Muscle of leg (tissue), 11 donors: ENCODE measurements around the gene FAM3A. TPM values are rescaled to one million over a fixed set of nuclear protein-coding genes. Genes with fewer than 3 reads are reported as not detected.

ENCODE experiments used
- DNase-seq: peaks from one replicate; pipeline ENCODE4 v3.0.0; 2013
- H3K27ac ChIP-seq: one replicate; pipeline ENCODE4 v1.5.1; 2013; ENCODE audit warnings: mild to moderate bottlenecking, low read length, control low read depth
- H3K27me3 ChIP-seq: one replicate; pipeline ENCODE4 v1.6.1; 2013; ENCODE audit warnings: low read length; ENCODE audit not compliant: control insufficient read depth, insufficient read depth
- H3K36me3 ChIP-seq: one replicate; pipeline ENCODE4 v1.6.1; 2013; ENCODE audit warnings: low read length; ENCODE audit not compliant: control insufficient read depth, insufficient read depth
- H3K4me1 ChIP-seq: one replicate; pipeline ENCODE4 v1.6.1; 2013; ENCODE audit warnings: low read length; ENCODE audit not compliant: control insufficient read depth, insufficient read depth
- H3K4me3 ChIP-seq: one replicate; pipeline ENCODE4 v1.5.1; 2013; ENCODE audit warnings: low read length, control low read depth
- H3K9me3 ChIP-seq: replicated peaks from 2 replicates; pipeline ENCODE4 v1.6.1; 2013; ENCODE audit warnings: low read depth, low read length; ENCODE audit not compliant: control insufficient read depth
- WGBS: methylation state at CpG from one replicate; pipeline ENCODE4 v1.1.5; 2013; ENCODE audit warnings: missing lambda C conversion rate; ENCODE audit not compliant: insufficient coverage; 5-methylcytosine and 5-hydroxymethylcytosine counted together
- polyA plus RNA-seq, 8 donors: library from polyadenylated mRNA; unstranded; fragments of 120-200 nt; gene quantifications; one replicate each; pipeline versions ENCODE4 v1.2.1 to v1.2.3, GENCODE V29; 2013; ENCODE audit warnings: inconsistent platforms in 1 of 8, low replicate concordance in 1 of 8; ENCODE audit not compliant: insufficient read length in 8 of 8, insufficient read depth in 1 of 8
- total RNA-seq: library from RNA; stranded (reverse); fragments of 120-200 nt; gene quantifications from one replicate; pipeline ENCODE4 v1.2.4, GENCODE V29; 2013

The FAM3A gene
- total and polyA plus RNA-seq, 9 donors, result 19.1 to 34.7 (median 28.3) TPM

DNA sequence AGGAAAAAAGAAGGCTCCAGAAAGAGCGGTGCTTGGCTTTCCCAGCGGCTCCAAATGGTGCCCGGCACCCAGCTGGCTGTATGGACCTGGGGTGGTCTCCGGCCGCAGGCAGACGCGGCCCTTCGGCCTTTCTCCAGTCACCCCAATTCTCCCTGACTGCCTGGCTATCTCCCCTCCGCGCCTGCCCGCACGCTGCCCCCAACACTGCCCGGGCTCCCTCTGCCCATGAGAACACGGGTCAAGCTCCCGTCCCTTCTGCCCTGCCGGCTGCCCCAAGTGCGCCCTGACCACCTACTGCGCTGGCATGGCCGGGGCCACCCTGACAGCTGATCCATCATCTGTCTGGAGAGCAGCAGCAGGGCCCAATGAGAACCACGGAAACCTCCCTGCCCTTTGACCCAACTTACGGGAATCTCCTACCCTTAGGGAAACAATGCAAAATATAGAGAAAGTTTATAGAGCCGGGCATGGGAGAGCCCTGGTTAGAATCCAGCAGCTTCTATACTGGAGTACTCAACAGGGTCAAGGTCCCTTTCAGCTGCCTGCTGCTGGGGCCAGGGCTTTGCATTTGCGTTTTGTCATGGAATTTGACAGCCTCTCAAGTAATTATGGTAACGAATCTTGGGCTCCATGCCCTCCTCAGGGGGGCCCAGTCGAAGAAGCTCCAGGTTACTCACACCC, 1.2 kb upstream of the FAM3A start:
- Histone ChIP-seq H3K27ac (peak overlapping the region; percentile 95), H3K4me1 (peaks cover 23% of the 10 kb centered on the region), H3K9me3 (no peaks in the 10 kb centered on the region), H3K4me3 (peak overlapping the region; percentile 53), H3K27me3 (no peaks in the 10 kb centered on the region), H3K36me3 (no peaks in the 10 kb centered on the region)
- 37% methylated on average over 22 of the region's 25 CpGs for WGBS
- DNase-seq, result no peak

DNA sequence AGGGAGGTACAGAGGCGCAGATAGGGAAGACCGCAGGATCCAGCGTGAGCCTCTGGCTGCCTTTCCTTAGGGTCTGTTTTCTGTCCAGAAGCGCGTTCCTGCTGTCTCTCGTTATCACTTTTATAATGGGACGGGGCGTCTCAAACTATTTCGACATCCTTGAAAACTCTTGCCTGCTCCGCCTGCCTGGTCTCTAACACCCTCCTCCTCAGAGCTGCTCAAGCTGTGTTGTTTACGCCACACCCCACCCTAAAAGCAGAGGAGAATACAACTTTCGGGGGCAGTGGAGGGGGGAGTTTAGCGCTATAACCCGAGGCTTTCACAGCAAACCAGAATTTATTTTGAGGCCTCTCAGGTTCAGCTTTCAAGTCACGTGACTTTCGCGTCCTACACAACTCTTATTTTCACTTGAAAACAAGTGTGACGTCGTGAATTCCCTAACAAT, 646 bp upstream of the FAM3A start:
- H3K4me1 ChIP-seq, result peaks cover 23% of the 10 kb centered on the region
- H3K36me3 ChIP-seq, result no peaks in the 10 kb centered on the region
- peak; percentile 84 for DNase-seq
- H3K4me3 ChIP-seq, result peak overlapping the region; percentile 53
- peak overlapping the region; percentile 95 for H3K27ac ChIP-seq
- H3K27me3 ChIP-seq, result no peaks in the 10 kb centered on the region
- 40% methylated on average over 16 of the region's 19 CpGs for WGBS
- no peaks in the 10 kb centered on the region for H3K9me3 ChIP-seq

DNA sequence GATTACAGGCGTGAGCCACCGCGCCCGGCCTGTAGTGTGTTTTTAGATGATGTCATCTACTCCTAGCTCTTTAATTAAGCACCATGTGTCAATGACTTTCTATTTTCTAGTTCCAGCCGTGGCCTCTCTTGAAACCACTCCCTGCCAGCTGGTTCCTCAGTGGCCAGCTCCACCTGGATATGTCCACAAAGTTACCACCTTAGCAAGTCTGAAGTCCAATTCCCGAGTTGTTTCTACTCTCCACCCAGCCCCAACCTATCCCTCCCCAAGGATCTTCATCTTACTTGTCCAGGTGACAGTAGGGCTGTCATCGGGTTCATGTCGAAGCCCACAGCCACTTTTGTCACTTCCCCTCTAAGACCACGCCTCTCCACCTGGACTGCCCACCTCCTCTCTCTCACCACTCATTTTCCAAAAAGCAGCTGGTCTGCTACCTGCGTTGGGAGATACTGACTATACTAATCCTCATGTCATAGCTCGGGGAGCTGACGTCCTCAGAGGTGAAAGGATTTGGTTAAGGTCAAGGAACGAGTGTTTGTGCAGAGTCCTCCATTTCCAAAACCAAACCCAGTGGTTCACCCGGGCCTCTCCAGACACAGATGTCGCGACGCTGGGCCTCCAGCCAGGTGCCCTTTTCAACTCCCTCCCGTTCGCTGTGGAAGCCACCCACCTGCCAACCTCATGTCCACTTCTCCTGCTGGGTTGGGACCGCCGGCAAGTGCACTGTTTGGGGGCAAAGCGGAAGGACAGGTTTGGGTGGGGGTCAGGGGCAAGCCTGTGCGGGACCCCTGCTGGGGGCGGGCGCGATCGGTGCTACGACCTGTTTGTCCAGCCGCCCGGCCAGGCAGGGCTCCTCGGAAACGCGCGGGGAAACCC, 704 bp downstream of the FAM3A start:
- Histone ChIP-seq H3K27ac (peak overlapping the region; percentile 94), H3K27me3 (no peaks in the 10 kb centered on the region), H3K4me3 (peak overlapping the region; percentile 67), H3K9me3 (no peaks in the 10 kb centered on the region), H3K36me3 (peaks cover 6% of the 10 kb centered on the region), H3K4me1 (peaks cover 23% of the 10 kb centered on the region)
- 43% methylated on average over 24 of the region's 34 CpGs for WGBS
- peak; percentile 55 for DNase-seq

DNA sequence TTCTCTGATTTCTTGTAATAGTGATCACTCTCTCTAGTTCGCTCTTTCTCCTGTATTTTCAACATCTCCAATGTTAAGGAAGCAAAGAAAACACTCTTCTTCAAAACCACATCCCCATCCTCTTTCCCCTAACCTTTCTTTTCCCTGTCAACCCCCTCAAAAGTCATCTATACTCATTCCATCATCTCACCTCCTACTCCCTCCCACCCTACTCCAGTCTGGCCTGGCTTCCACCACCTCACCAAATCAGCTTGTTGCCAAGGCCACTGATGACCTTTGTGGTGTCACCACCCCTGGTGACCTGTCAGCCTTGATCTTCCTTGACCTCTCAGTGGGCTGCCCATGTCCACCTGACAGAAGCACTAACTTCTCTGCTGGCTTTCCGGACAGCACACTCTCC, 2.3 kb downstream of the FAM3A start:
- no peaks in the 10 kb centered on the region for H3K27me3 ChIP-seq
- no peak overlapping the region for H3K27ac ChIP-seq
- no peaks in the 10 kb centered on the region for H3K9me3 ChIP-seq
- H3K4me3 ChIP-seq, result no peak overlapping the region
- WGBS, result 80% methylated on average over 2 of the region's 2 CpGs
- H3K4me1 ChIP-seq, result peaks cover 23% of the 10 kb centered on the region
- no peak for DNase-seq
- peaks cover 6% of the 10 kb centered on the region for H3K36me3 ChIP-seq

DNA sequence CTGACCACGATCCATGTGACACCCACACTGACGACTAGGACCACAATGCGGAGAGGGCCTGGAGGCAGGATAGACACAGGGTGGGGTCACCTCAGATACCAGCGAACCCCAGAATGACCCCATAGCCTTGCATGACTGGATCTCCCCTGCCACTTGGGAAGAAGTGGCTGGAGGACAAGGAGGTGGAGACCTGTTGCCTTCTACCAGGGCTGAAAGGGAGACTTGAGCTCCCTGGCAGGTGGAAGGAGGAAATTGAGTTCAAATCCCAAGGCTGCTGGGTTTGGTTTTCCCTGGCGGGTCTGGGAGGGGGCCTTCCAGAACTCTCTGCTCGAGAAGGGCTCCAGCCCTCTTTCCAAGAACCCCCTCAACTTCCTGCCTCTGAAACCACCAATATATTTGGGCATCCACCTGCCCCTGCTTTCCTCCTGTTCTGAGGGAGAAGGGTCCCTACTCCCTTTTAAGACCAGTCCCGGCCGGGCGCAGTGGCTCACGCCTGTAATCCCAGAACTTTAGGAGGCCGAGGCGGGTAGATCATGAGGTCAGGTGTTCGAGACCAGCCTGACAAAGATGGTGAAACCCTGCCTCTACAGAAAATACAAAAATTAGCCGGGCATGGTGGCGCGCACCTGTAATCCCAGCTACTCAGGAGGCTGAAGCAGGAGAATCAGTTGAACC, 3.0 kb downstream of the FAM3A start:
- 93% methylated on average over 9 of the region's 16 CpGs for whole genome bisulfite sequencing
- no peaks in the 10 kb centered on the region for H3K27me3 ChIP-seq
- H3K4me3 ChIP-seq, result no peak overlapping the region
- no peak overlapping the region for H3K27ac ChIP-seq
- peaks cover 22% of the 10 kb centered on the region for H3K4me1 ChIP-seq
- H3K36me3 ChIP-seq, result peaks cover 6% of the 10 kb centered on the region
- DNase-seq, result no peak
- no peaks in the 10 kb centered on the region for H3K9me3 ChIP-seq

DNA sequence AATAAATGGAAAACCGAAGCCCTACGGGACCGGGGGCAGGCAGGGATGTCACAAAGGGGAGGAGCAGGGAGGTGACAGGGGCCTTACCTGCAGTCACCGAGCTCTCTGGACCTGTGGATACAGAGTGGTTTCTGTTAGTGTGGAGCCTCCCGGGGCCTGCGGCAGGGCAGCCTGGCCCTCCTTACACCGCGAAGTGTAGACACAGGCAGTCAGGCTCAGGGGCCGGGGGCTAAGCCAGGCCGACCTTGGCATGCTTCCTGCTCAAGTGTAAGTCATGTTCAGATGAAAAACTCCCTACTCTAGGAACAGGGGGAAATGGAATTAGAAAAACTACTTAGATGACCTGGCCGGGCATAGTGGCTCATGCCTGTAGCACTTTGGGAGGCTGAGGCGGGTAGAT, 4.3 kb downstream of the FAM3A start:
- Histone ChIP-seq H3K27me3 (no peaks in the 10 kb centered on the region), H3K9me3 (no peaks in the 10 kb centered on the region), H3K36me3 (peaks cover 18% of the 10 kb centered on the region), H3K4me1 (peaks cover 10% of the 10 kb centered on the region), H3K4me3 (no peak overlapping the region), H3K27ac (no peak overlapping the region)
- DNase-seq, result no peak
- WGBS, result 63% methylated on average over 3 of the region's 12 CpGs

DNA sequence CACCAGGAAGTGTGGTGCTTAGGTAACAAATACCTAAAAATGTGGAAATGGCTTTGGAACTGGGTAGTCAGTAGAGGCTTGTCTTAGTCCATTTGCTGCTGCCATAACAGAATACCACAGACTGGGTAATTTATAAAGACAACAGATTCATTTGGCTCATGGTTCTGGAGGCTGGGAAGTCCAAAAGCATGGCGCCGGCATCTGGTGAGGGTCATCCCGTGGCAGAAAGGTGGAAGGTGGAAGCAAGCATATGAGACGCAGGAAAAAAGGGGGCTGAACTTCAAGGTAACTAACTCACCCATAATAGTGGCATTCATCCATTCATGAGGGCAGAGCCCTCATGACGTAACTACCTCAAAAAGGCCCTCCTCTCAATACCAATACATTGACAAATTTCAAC, 6.6 kb downstream of the FAM3A start:
- DNase-seq, result no peak
- Histone ChIP-seq H3K4me3 (no peak overlapping the region), H3K36me3 (peaks cover 30% of the 10 kb centered on the region), H3K27me3 (no peaks in the 10 kb centered on the region), H3K4me1 (no peaks in the 10 kb centered on the region), H3K27ac (no peak overlapping the region), H3K9me3 (no peaks in the 10 kb centered on the region)
- WGBS, result no CpG with 5 or more reads among the region's 5 CpGs

DNA sequence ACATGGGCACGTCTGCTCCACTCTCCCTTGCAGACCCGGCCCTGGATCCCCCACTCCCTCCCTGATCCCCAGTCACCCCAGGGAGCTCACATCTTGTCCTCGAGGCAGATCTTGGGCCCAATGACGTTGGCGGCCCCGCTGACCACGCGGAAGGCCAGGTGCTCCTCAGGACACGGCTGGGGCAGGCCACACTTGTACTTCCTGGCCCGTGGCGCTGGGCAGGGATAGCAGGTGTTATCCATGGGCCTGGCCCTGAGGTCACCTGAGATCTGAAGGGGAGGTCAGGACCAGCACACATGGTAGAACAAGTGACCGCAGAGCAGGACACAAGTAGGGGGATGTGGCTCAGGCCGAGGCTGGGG, 7.7 kb downstream of the FAM3A start:
- WGBS, result 91% methylated on average over 9 of the region's 13 CpGs
- H3K27me3 ChIP-seq, result no peaks in the 10 kb centered on the region
- H3K9me3 ChIP-seq, result no peaks in the 10 kb centered on the region
- H3K36me3 ChIP-seq, result peaks cover 30% of the 10 kb centered on the region
- no peak overlapping the region for H3K4me3 ChIP-seq
- no peaks in the 10 kb centered on the region for H3K4me1 ChIP-seq
- DNase-seq, result no peak
- no peak overlapping the region for H3K27ac ChIP-seq

DNA sequence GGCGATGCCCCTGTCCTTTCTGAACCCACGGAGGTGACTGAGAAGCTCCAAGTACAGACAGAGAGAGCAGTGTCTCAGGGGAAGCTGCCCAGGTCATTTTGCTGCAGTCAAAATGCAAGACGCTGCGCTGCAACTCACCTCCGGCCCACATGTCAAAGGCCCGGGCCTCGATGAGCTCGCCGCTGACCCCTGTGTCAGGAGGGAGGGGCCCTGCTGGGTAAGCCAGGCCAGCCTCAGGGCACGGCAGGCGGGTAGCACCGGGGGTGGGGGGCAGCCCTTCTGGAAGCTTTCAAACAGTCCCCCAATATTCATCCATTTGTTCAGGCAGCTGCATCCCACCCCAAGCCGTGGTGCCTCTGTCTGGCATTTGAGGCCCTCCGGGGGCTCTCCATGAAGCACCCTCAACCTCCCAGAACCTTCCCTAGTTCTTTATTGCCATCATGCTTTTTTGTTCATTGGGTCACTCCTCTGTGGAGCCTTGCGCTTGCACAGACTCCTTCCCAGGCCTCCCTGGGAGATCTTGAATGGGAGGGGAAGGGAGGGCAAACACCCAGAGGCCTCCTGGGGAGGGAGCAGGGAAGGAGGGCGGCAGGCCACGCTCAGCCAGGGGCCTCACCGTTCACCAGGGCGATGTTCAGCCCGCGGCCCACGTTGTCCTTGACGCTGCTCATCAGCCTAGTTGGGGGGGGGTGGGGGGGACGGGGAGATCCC, 8.2 kb downstream of the FAM3A start:
- Histone ChIP-seq H3K36me3 (peaks cover 30% of the 10 kb centered on the region), H3K4me1 (no peaks in the 10 kb centered on the region), H3K27ac (no peak overlapping the region), H3K4me3 (no peak overlapping the region), H3K27me3 (no peaks in the 10 kb centered on the region), H3K9me3 (no peaks in the 10 kb centered on the region)
- WGBS, result 75% methylated on average over 12 of the region's 24 CpGs
- no peak for DNase-seq
